ENCODE data around the gene FAM114A2. TPM values are rescaled to one million over a fixed set of nuclear protein-coding genes. Genes with fewer than 3 reads are reported as not detected.
A peak's percentile ranks its signal among the peaks of the same experiment; 100 is the strongest.

FAM114A2 gene
- 10 to 100 TPM; 18.0 to 19.7 TPM for total RNA-seq
- polyA plus RNA-seq (2013, experiment 1 of 2): 15.3 TPM
- 13.2 TPM for polyA plus RNA-seq (2013, experiment 2 of 2)
- long read RNA-seq, experiment 1, full-length matches to known transcripts: 2 of 5 reads
- long read RNA-seq, experiment 1, partial matches to known transcripts: 0 of 5 reads
- long read RNA-seq, experiment 1, other reads (novel, unspliced or antisense): 3 of 5 reads
- long read RNA-seq, experiment 2, full-length matches to known transcripts: 20 of 32 reads
- long read RNA-seq, experiment 2, partial matches to known transcripts: 4 of 32 reads
- long read RNA-seq, experiment 2, other reads (novel, unspliced or antisense): 8 of 32 reads
- long read RNA-seq, experiment 3, full-length matches to known transcripts: 60 of 101 reads
- long read RNA-seq, experiment 3, partial matches to known transcripts: 10 of 101 reads
- long read RNA-seq, experiment 3, other reads (novel, unspliced or antisense): 31 of 101 reads
- long read RNA-seq, experiment 4, full-length matches to known transcripts: 23 of 34 reads
- long read RNA-seq, experiment 4, partial matches to known transcripts: 6 of 34 reads
- long read RNA-seq, experiment 4, other reads (novel, unspliced or antisense): 5 of 34 reads

DNA sequence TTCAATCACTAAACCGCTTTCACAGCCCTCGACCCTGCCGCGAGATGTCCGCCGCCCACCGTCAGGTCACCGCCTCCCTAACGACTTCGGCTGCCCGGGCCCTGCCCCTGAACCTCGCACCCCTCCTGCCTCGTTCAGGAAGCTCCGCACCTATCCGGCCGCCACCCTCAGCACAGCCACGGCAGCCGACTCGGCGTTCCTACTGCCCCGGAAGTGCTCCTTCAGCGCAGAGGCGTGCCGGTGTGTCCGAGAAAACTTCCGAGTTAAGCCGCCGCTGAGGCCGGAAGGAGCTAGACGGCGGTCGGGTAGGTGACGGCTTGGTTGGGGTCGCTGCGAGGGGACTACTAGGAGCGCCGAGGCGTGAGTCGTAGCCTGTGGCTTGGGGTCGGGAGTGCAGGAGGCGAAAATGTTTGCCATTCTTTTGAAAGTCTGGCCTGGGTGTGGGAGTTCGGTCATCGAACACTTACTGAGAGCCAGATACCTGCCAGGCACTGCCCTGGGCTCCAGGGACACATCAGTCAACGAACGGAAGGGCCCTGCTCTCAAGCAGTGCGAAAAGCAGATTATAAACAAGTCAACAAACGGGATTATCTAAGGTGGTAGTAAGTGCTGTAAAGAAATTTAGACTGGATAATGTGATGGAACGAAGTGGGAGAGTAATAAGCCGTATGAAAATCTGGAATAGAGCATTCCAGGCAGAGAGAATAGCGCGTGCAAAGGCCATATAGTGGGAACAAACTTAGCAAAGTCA is at the start of gene FAM114A2, which contains the start of gene MFAP3:
Gene FAM114A2 (minus strand): TSS at position 204 of the 751 bp plus-strand sequence. CDS start 3,957 bp downstream, outside the sequence.
Gene MFAP3 (plus strand): TSS at position 261 of the 751 bp plus-strand sequence. CDS start 10,756 bp downstream, outside the sequence.
- peak within 1 kb of the TSS; percentile 97 for H3K4me3 ChIP-seq (ENCODE audit: low read length)
- H3K4me1 Mint-ChIP-seq: peaks cover 11% of the 10 kb centered on the region
- peak; percentile 97 for DNase-seq
- no peaks in the 10 kb centered on the region for H3K9me3 ChIP-seq (ENCODE audit: control insufficient read depth, low read length)
- H3K36me3 ChIP-seq (ENCODE audit: control insufficient read depth, insufficient read depth, low read length): no peaks in the 10 kb centered on the region
- no peaks in the 10 kb centered on the region for H3K36me3 Mint-ChIP-seq (ENCODE audit: low read depth)
- H3K9me3 Mint-ChIP-seq: no peaks in the 10 kb centered on the region
- H3K27ac Mint-ChIP-seq: peak within 1 kb of the TSS; percentile 95
- H3K27ac ChIP-seq (ENCODE audit: low read depth, low read length): no peak within 1 kb of the TSS
- H3K4me1 ChIP-seq (ENCODE audit: control insufficient read depth, insufficient read depth, low read length): no peaks in the 10 kb centered on the region
- WGBS, 2 experiments (ENCODE audit: insufficient coverage in 1 of 2, insufficient read length in 1 of 2): 0 to 1% methylated on average over 32 to 51 of the region's 51 CpGs
- H3K4me3 Mint-ChIP-seq: peak within 1 kb of the TSS; percentile 94
- H3K27me3 Mint-ChIP-seq (ENCODE audit: insufficient read depth): no peaks in the 10 kb centered on the region
- peak within 1 kb of the TSS; percentile 81 for H3K9ac ChIP-seq (ENCODE audit: extremely low read depth, low read length, poor library complexity, severe bottlenecking)
- TF ChIP-seq, protein P1, sequence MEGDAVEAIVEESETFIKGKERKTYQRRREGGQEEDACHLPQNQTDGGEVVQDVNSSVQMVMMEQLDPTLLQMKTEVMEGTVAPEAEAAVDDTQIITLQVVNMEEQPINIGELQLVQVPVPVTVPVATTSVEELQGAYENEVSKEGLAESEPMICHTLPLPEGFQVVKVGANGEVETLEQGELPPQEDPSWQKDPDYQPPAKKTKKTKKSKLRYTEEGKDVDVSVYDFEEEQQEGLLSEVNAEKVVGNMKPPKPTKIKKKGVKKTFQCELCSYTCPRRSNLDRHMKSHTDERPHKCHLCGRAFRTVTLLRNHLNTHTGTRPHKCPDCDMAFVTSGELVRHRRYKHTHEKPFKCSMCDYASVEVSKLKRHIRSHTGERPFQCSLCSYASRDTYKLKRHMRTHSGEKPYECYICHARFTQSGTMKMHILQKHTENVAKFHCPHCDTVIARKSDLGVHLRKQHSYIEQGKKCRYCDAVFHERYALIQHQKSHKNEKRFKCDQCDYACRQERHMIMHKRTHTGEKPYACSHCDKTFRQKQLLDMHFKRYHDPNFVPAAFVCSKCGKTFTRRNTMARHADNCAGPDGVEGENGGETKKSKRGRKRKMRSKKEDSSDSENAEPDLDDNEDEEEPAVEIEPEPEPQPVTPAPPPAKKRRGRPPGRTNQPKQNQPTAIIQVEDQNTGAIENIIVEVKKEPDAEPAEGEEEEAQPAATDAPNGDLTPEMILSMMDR (conservative IDR thresholded peaks at IDR 0.05): no peak
- H3K27me3 ChIP-seq (ENCODE audit: control insufficient read depth, insufficient read depth, low read length, poor library complexity, severe bottlenecking): no peaks in the 10 kb centered on the region

DNA sequence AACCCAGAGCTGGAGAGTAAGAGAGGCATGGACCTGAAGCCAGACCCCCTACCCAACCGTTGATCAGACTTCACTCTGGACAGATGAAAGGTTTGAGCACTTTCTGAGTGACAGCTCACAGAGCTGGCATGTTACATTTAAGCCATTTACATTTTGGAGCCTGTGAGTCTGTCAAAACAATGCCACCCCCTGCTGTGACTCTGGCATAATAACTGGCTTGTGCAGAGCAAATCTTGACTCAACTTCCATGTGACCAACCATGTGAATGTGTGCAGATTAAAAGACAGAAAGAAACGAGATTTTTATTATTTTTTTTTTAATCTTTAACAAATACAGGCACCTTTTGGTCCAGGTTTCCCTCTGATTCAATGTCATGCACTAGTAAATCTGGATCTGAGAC is 48.5 kb upstream of the FAM114A2 start:
- Histone ChIP-seq H3K4me1 (ENCODE audit: control insufficient read depth, insufficient read depth, low read length) (peaks cover 48% of the 10 kb centered on the region), H3K27ac (ENCODE audit: low read depth, low read length) (no peak overlapping the region), H3K4me3 (ENCODE audit: low read length) (no peak overlapping the region), H3K9me3 (ENCODE audit: control insufficient read depth, low read length) (no peaks in the 10 kb centered on the region), H3K9ac (ENCODE audit: extremely low read depth, low read length, poor library complexity, severe bottlenecking) (no peak overlapping the region), H3K27me3 (ENCODE audit: control insufficient read depth, insufficient read depth, low read length, poor library complexity, severe bottlenecking) (no peaks in the 10 kb centered on the region), H3K36me3 (ENCODE audit: control insufficient read depth, insufficient read depth, low read length) (no peaks in the 10 kb centered on the region)
- TF ChIP-seq, protein P1 (conservative IDR thresholded peaks at IDR 0.05): no peak
- no peak for DNase-seq
- Mint-ChIP-seq H3K9me3 (no peaks in the 10 kb centered on the region), H3K27me3 (ENCODE audit: insufficient read depth) (peaks cover 21% of the 10 kb centered on the region), H3K36me3 (ENCODE audit: low read depth) (no peaks in the 10 kb centered on the region), H3K27ac (no peak overlapping the region), H3K4me3 (no peak overlapping the region), H3K4me1 (peaks cover 71% of the 10 kb centered on the region)
- 50% methylated on average over 1 to 2 of the region's 2 CpGs for WGBS, 2 experiments (ENCODE audit: insufficient coverage in 1 of 2, insufficient read length in 1 of 2)

DNA sequence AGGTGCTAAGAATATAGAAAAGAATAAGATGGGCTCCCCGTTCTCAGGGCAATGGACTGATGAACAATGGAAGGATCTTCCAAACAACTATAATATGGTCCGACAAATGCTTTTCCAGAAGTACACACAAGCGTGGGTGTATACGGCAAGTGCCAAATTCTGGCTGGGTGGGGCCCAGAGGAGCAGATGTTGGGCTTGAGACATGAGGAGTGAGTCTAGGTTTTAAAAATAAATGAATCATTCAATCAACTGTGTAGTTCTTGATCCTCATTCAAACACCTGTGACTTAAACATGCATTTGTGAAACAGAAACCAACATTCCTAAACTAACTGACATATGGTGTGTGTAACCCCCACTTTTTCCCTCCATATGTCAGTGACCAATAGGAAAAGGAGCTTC is 47.9 kb upstream of the FAM114A2 start:
- Histone ChIP-seq H3K9me3 (ENCODE audit: control insufficient read depth, low read length) (no peaks in the 10 kb centered on the region), H3K36me3 (ENCODE audit: control insufficient read depth, insufficient read depth, low read length) (no peaks in the 10 kb centered on the region), H3K4me3 (ENCODE audit: low read length) (peak overlapping the region; percentile 47), H3K9ac (ENCODE audit: extremely low read depth, low read length, poor library complexity, severe bottlenecking) (peak overlapping the region; percentile 17), H3K27me3 (ENCODE audit: control insufficient read depth, insufficient read depth, low read length, poor library complexity, severe bottlenecking) (no peaks in the 10 kb centered on the region), H3K27ac (ENCODE audit: low read depth, low read length) (no peak overlapping the region), H3K4me1 (ENCODE audit: control insufficient read depth, insufficient read depth, low read length) (peaks cover 47% of the 10 kb centered on the region)
- peaks cover 25% of the 10 kb centered on the region for H3K27me3 Mint-ChIP-seq (ENCODE audit: insufficient read depth)
- TF ChIP-seq, protein P1 (conservative IDR thresholded peaks at IDR 0.05): no peak
- H3K4me3 Mint-ChIP-seq: no peak overlapping the region
- 40 to 74% methylated on average over 1 to 4 of the region's 4 CpGs for WGBS, 2 experiments (ENCODE audit: insufficient coverage in 1 of 2, insufficient read length in 1 of 2)
- no peaks in the 10 kb centered on the region for H3K9me3 Mint-ChIP-seq
- peaks cover 64% of the 10 kb centered on the region for H3K4me1 Mint-ChIP-seq
- no peaks in the 10 kb centered on the region for H3K36me3 Mint-ChIP-seq (ENCODE audit: low read depth)
- no peak overlapping the region for H3K27ac Mint-ChIP-seq
- DNase-seq: no peak

Measured in endodermal cell (in vitro differentiated cells).